Measurements from ENCODE around the gene CPA4. TPM values are rescaled to one million over a fixed set of nuclear protein-coding genes. Genes with fewer than 3 reads are reported as not detected.

CPA4 gene
- total and polyA plus RNA-seq, 2 experiments from 2014 or later = 8.6 to 10.4 TPM

DNA sequence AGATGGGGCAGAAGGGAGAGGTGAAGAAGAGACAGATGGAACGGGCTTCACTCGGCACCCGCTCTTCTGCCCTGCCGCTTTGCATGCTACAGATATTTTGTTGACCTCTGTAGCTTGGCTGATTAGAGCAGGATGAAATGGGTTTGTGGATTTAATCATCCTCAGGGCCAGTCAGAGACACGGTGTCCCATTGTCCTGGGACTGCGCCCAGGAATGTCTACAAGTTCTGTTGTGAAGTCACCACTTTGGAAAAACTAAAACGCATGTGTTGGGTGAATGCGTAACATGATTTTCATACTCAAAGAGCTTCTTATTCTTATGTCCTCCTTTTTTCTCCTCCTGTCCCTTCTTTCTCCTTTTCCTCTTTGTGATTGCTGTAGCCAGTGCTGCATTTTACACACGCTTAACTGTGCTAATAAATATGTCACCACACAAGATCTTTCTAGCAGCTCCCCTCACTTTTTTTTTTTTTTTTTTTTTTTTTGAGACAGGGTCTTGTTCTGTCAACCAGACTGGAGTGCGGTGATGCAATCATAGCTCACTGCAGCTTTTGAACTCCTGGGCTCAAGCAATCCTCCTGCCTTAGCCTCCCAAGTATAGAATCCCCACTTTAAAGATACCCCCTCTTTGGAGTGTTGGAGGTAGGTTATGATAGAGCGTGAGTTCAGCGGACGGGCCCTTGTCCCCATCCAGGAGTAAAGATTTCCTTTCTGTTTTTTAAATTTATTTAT is 3.4 kb downstream of the CPA4 start:
- H3K9me3 ChIP-seq (ENCODE audit: low read depth) = no peaks in the 10 kb centered on the region
- in situ Hi-C loops (cut with MboI) = no loop called here
- peaks cover 21% of the 10 kb centered on the region for H3F3A ChIP-seq (ENCODE audit: insufficient read depth)
- H4K20me1 ChIP-seq (ENCODE audit: insufficient read depth) = no peaks in the 10 kb centered on the region
- H3K36me3 ChIP-seq (ENCODE audit: low read depth) = no peaks in the 10 kb centered on the region
- H3K79me2 ChIP-seq (ENCODE audit: insufficient read depth) = no peaks in the 10 kb centered on the region
- H3K9ac ChIP-seq = no peak overlapping the region
- H3K4me2 ChIP-seq (ENCODE audit: unreplicated experiment) = peak overlapping the region; percentile 13
- no peak overlapping the region for H3K4me3 ChIP-seq
- 44 to 52% methylated on average over 13 of the region's 13 CpGs for WGBS, 2 experiments (ENCODE audit: low coverage in 1 of 2, low lambda C conversion rate in 2 of 2, missing lambda C conversion rate in 2 of 2)
- no peaks in the 10 kb centered on the region for H3K27me3 ChIP-seq (replicated peaks; ENCODE audit: insufficient read depth)
- H2AFZ ChIP-seq = peak overlapping the region; percentile 26; the same call in 1 of the 2 replicates
- H3K4me1 ChIP-seq (ENCODE audit: insufficient read depth) = peaks cover 25% of the 10 kb centered on the region
- DNase-seq = peak; percentile 82
- no peak overlapping the region for H3K27ac ChIP-seq
- no peak for TF ChIP-seq EZH2phosphoT487 (IDR thresholded peaks at IDR 0.05; ENCODE audit: insufficient read depth, low read depth)
- TF ChIP-seq EZH2 (IDR thresholded peaks at IDR 0.05; ENCODE audit: insufficient read depth, poor library complexity, severe bottlenecking) = no peak
- no peaks in the 10 kb centered on the region for H3K9me2 ChIP-seq (ENCODE audit: insufficient read depth)

DNA sequence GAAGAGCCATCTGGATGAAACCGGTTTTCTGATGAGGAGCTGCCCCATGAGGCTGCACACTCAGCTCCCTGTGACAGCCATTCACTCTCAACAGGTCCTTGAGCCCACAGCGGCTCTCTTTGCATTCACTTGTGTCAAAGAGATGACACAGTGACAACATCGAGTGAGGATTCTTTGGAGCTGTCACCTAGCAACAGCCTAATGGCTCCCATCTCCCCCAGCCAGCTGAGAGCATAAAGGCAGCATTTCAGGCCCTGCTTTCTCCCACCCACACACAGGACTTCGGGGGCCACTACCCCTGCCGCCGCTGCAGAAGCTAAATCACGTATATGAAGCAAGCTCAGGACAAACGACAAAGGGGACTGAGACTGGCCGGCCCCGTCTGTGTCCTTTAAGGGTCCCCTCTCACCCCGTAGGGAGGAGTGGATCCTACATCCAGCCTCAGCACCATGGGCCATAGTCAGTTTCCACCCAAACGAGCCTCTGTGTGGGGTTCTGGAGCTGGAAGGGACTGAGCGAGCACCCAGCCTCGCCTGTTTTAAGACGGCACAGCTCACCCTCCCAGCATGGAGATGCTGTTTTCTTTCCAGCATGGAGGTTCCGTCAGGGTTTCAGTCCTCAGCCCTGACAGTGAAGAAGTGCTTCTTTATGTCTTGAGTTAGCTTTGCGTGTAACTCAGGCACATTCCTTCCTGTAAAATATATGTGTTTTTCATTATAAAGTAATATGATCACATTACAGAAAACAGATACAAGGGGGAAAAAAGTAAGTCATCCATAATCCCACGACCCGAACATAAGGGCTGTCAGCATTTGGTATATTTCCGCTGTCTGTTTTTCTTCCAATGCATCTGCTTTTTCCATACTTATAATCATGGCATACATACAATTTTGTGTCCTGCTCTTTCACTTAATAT is 4.9 kb downstream of the CPA4 start:
- no peak overlapping the region for H2AFZ ChIP-seq
- no peaks in the 10 kb centered on the region for H3K36me3 ChIP-seq (ENCODE audit: low read depth)
- no peak overlapping the region for H3K4me2 ChIP-seq (ENCODE audit: unreplicated experiment)
- no peaks in the 10 kb centered on the region for H3K9me2 ChIP-seq (ENCODE audit: insufficient read depth)
- H3K27ac ChIP-seq = no peak overlapping the region
- no peaks in the 10 kb centered on the region for H3K79me2 ChIP-seq (ENCODE audit: insufficient read depth)
- peaks cover 19% of the 10 kb centered on the region for H3K4me1 ChIP-seq (ENCODE audit: insufficient read depth)
- no peak overlapping the region for H3K4me3 ChIP-seq
- H4K20me1 ChIP-seq (ENCODE audit: insufficient read depth) = no peaks in the 10 kb centered on the region
- 87 to 88% methylated on average over 20 of the region's 20 CpGs for WGBS, 2 experiments (ENCODE audit: low coverage in 1 of 2, low lambda C conversion rate in 2 of 2, missing lambda C conversion rate in 2 of 2)
- no peak overlapping the region for H3K9ac ChIP-seq
- peaks cover 16% of the 10 kb centered on the region for H3F3A ChIP-seq (ENCODE audit: insufficient read depth)
- DNase-seq = no peak
- TF ChIP-seq EZH2phosphoT487 (IDR thresholded peaks at IDR 0.05; ENCODE audit: insufficient read depth, low read depth) (no peak), EZH2 (IDR thresholded peaks at IDR 0.05; ENCODE audit: insufficient read depth, poor library complexity, severe bottlenecking) (no peak)
- H3K9me3 ChIP-seq (ENCODE audit: low read depth) = no peaks in the 10 kb centered on the region
- in situ Hi-C loops (cut with MboI) = no loop called here
- no peaks in the 10 kb centered on the region for H3K27me3 ChIP-seq (replicated peaks; ENCODE audit: insufficient read depth)

DNA sequence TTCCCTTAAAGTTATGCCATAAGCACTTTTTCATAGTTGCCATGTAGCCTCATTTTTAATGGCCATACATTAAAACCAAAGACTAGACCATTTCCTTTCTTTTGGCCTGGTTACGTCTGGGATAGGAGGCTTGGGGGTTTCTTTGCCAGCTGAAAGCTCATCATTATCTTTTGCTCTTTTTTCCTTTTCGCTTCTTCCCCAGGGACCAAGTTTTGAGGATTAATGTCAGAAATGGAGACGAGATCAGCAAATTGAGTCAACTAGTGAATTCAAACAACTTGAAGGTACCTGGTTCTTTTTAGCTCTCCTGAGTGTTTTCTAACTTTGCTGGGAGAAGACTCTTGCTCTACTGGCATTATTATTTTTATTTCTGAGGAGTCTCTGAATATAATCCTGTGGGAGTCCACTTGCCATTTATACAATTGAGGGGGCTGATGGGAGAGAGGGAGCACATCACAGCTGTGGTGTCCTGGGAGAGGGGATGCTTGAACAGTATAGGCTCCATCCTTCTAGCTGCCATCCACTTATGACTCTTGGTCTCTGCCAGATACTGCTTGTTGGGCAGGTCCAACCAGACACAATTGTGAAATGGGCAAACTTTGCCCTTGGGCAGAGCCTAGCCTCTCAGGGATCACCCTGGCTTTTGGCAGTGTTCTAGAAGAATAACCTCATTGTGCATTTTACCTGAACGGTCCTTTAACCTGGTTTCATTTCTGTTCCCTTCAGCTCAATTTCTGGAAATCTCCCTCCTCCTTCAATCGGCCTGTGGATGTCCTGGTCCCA is 5.8 kb downstream of the CPA4 start:
- Histone ChIP-seq H3K9ac (no peak overlapping the region), H3K9me3 (ENCODE audit: low read depth) (no peaks in the 10 kb centered on the region), H3K27me3 (replicated peaks; ENCODE audit: insufficient read depth) (no peaks in the 10 kb centered on the region), H3K4me3 (no peak overlapping the region), H3K79me2 (ENCODE audit: insufficient read depth) (no peaks in the 10 kb centered on the region), H3K4me2 (ENCODE audit: unreplicated experiment) (no peak overlapping the region), H3K27ac (no peak overlapping the region), H3K36me3 (ENCODE audit: low read depth) (no peaks in the 10 kb centered on the region), H3F3A (ENCODE audit: insufficient read depth) (peaks cover 9% of the 10 kb centered on the region; the same call in 1 of the 2 replicates), H3K4me1 (ENCODE audit: insufficient read depth) (peaks cover 11% of the 10 kb centered on the region), H3K9me2 (ENCODE audit: insufficient read depth) (no peaks in the 10 kb centered on the region), H4K20me1 (ENCODE audit: insufficient read depth) (no peaks in the 10 kb centered on the region), H2AFZ (no peak overlapping the region)
- in situ Hi-C loops (cut with MboI) = no loop called here
- DNase-seq = no peak
- TF ChIP-seq EZH2phosphoT487 (IDR thresholded peaks at IDR 0.05; ENCODE audit: insufficient read depth, low read depth) (no peak), EZH2 (IDR thresholded peaks at IDR 0.05; ENCODE audit: insufficient read depth, poor library complexity, severe bottlenecking) (no peak)
- 96 to 99% methylated on average over 5 of the region's 5 CpGs for WGBS, 2 experiments (ENCODE audit: low coverage in 1 of 2, low lambda C conversion rate in 2 of 2, missing lambda C conversion rate in 2 of 2)

DNA sequence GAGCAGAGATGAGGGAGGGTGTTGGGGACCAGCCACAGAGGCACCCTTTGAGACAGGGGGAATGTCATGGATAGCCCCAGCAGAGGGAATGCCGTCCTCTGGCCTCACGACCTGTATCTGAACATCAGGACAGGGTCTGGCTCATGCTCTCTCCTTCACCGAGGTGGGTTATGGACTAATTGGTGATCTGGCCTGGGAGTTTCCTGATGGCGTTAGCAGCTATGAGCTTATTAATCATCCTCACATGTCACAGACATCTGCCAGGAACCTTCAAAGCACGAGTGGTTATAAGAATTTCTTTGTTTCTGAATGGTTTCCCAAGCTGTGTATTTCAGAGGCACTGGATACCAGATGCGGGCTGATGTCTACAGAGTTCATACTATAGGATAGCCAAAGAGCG is 6.9 kb downstream of the CPA4 start:
- in situ Hi-C loops (cut with MboI) = no loop called here
- H3F3A ChIP-seq (ENCODE audit: insufficient read depth) = 0 out of 2 replicates have a peak, but pooled peaks cover 4% of the 10 kb centered on the region
- no peak for DNase-seq
- H3K36me3 ChIP-seq (ENCODE audit: low read depth) = no peaks in the 10 kb centered on the region
- no peaks in the 10 kb centered on the region for H3K9me2 ChIP-seq (ENCODE audit: insufficient read depth)
- no peaks in the 10 kb centered on the region for H3K9me3 ChIP-seq (ENCODE audit: low read depth)
- no peak overlapping the region for H2AFZ ChIP-seq
- TF ChIP-seq EZH2phosphoT487 (IDR thresholded peaks at IDR 0.05; ENCODE audit: insufficient read depth, low read depth) = no peak
- no peak for TF ChIP-seq EZH2 (IDR thresholded peaks at IDR 0.05; ENCODE audit: insufficient read depth, poor library complexity, severe bottlenecking)
- H3K4me1 ChIP-seq (ENCODE audit: insufficient read depth) = peaks cover 7% of the 10 kb centered on the region
- H3K79me2 ChIP-seq (ENCODE audit: insufficient read depth) = no peaks in the 10 kb centered on the region
- H3K9ac ChIP-seq = no peak overlapping the region
- no peak overlapping the region for H3K4me2 ChIP-seq (ENCODE audit: unreplicated experiment)
- no peaks in the 10 kb centered on the region for H3K27me3 ChIP-seq (replicated peaks; ENCODE audit: insufficient read depth)
- H4K20me1 ChIP-seq (ENCODE audit: insufficient read depth) = no peaks in the 10 kb centered on the region
- H3K27ac ChIP-seq = no peak overlapping the region
- no peak overlapping the region for H3K4me3 ChIP-seq
- WGBS, 2 experiments (ENCODE audit: low coverage in 1 of 2, low lambda C conversion rate in 2 of 2, missing lambda C conversion rate in 2 of 2) = 51 to 52% methylated on average over 7 of the region's 7 CpGs
